Measurements from ENCODE around the gene NECAB2. TPM values are rescaled to one million over a fixed set of nuclear protein-coding genes. Genes with fewer than 3 reads are reported as not detected.

NECAB2 gene
- total RNA-seq, 1 donor = not detected

- DNase-seq (ENCODE audit: low read depth) = no peak
- no peak overlapping the region for H3K4me3 ChIP-seq (ENCODE audit: low read depth, low read length)
- no peak for TF ChIP-seq CTCF (IDR thresholded peaks at IDR 0.05; ENCODE audit: insufficient read depth, low read depth, low read length)
These were observed 9.8 kb upstream of the NECAB2 start for GRCh38 chr16:83958137-83958845.

- TF ChIP-seq CTCF (IDR thresholded peaks at IDR 0.05; ENCODE audit: insufficient read depth, low read depth, low read length) = no peak
- no peak overlapping the region for H3K4me3 ChIP-seq (ENCODE audit: low read depth, low read length)
- DNase-seq (ENCODE audit: low read depth) = no peak
These were observed 9.0 kb upstream of the NECAB2 start for GRCh38 chr16:83958846-83959565.

- no peak overlapping the region for H3K4me3 ChIP-seq (ENCODE audit: low read depth, low read length)
- DNase-seq (ENCODE audit: low read depth) = no peak
- no peak for TF ChIP-seq CTCF (IDR thresholded peaks at IDR 0.05; ENCODE audit: insufficient read depth, low read depth, low read length)
These were observed 8.2 kb upstream of the NECAB2 start for GRCh38 chr16:83959656-83960434.

- DNase-seq (ENCODE audit: low read depth) = no peak
- no peak for TF ChIP-seq CTCF (IDR thresholded peaks at IDR 0.05; ENCODE audit: insufficient read depth, low read depth, low read length)
- H3K4me3 ChIP-seq (ENCODE audit: low read depth, low read length) = no peak overlapping the region
These were observed 7.4 kb upstream of the NECAB2 start for GRCh38 chr16:83960521-83961249.

GRCh38 chr16:83961591-83961990, 6.5 kb upstream of the NECAB2 start:
- DNase-seq (ENCODE audit: low read depth) = no peak
- TF ChIP-seq CTCF (IDR thresholded peaks at IDR 0.05; ENCODE audit: insufficient read depth, low read depth, low read length) = no peak
- H3K4me3 ChIP-seq (ENCODE audit: low read depth, low read length) = no peak overlapping the region
